ENCODE results near the gene EPS8.

The EPS8 gene

DNA sequence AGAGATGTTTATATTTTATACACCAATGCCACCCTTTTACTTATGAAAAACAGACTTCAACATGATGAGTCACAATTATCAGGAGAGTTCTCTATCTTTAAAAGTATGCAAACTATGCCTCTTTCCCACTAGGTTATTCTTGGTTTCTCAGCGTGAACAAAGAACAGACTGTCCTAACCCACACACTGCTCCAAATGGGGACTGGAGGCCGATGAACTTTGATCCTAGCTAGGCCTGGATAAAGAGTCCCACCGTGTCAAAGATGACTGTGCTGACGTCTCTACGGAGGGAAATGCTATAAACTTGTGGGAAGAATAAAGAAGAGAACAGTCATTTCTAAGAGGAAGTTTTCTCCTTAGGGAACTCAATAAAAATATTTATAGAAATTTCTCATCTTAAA, 160.1 kb downstream of the EPS8 start:
- Histone ChIP-seq H3K9ac (ENCODE audit: low read depth, low read length) (no peak overlapping the region), H3K27me3 (ENCODE audit: insufficient read depth, low read length, poor library complexity) (peaks cover 4% of the 10 kb centered on the region), H2AFZ (ENCODE audit: low read depth, low read length) (no peak overlapping the region), H4K20me1 (ENCODE audit: insufficient read depth, low read length) (no peaks in the 10 kb centered on the region), H3K4me1 (ENCODE audit: insufficient read depth, low read length) (no peaks in the 10 kb centered on the region), H3K4me2 (ENCODE audit: insufficient read depth, low read length) (no peak overlapping the region), H3K4me3 (ENCODE audit: low read depth in 1 of 2, low read length in 2 of 2) (no peak overlapping the region), H3K36me3 (ENCODE audit: insufficient read depth, low read length) (no peaks in the 10 kb centered on the region), H3K79me2 (ENCODE audit: insufficient read depth, low read length) (no peaks in the 10 kb centered on the region), H3K9me3 (ENCODE audit: insufficient read depth, low read length, severe bottlenecking) (no peaks in the 10 kb centered on the region), H3K27ac (ENCODE audit: low read length) (no peak overlapping the region)
- no peak for ATAC-seq (ENCODE audit: insufficient read depth, low read depth)
- no peak for DNase-seq
- TF ChIP-seq, protein P1, sequence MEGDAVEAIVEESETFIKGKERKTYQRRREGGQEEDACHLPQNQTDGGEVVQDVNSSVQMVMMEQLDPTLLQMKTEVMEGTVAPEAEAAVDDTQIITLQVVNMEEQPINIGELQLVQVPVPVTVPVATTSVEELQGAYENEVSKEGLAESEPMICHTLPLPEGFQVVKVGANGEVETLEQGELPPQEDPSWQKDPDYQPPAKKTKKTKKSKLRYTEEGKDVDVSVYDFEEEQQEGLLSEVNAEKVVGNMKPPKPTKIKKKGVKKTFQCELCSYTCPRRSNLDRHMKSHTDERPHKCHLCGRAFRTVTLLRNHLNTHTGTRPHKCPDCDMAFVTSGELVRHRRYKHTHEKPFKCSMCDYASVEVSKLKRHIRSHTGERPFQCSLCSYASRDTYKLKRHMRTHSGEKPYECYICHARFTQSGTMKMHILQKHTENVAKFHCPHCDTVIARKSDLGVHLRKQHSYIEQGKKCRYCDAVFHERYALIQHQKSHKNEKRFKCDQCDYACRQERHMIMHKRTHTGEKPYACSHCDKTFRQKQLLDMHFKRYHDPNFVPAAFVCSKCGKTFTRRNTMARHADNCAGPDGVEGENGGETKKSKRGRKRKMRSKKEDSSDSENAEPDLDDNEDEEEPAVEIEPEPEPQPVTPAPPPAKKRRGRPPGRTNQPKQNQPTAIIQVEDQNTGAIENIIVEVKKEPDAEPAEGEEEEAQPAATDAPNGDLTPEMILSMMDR (IDR thresholded peaks at IDR 0.05; ENCODE audit: borderline replicate concordance, extremely low read depth, low read length, poor library complexity, severe bottlenecking) = no peak
- TF ChIP-seq EZH2 (IDR thresholded peaks at IDR 0.05; ENCODE audit: borderline replicate concordance, low read depth, low read length, severe bottlenecking) = no peak

- ATAC-seq (ENCODE audit: insufficient read depth, low read depth) (no peak), DNase-seq (no peak)
- Histone ChIP-seq H3K27me3 (ENCODE audit: insufficient read depth, low read length, poor library complexity) (no peaks in the 10 kb centered on the region), H3K79me2 (ENCODE audit: insufficient read depth, low read length) (no peaks in the 10 kb centered on the region), H3K4me1 (ENCODE audit: insufficient read depth, low read length) (no peaks in the 10 kb centered on the region), H3K4me3 (ENCODE audit: low read depth in 1 of 2, low read length in 2 of 2) (no peak overlapping the region), H3K4me2 (ENCODE audit: insufficient read depth, low read length) (no peak overlapping the region), H2AFZ (ENCODE audit: low read depth, low read length) (no peak overlapping the region), H3K27ac (ENCODE audit: low read length) (no peak overlapping the region), H3K9ac (ENCODE audit: low read depth, low read length) (no peak overlapping the region), H3K36me3 (ENCODE audit: insufficient read depth, low read length) (no peaks in the 10 kb centered on the region), H3K9me3 (ENCODE audit: insufficient read depth, low read length, severe bottlenecking) (no peaks in the 10 kb centered on the region), H4K20me1 (ENCODE audit: insufficient read depth, low read length) (no peaks in the 10 kb centered on the region)
- TF ChIP-seq EZH2 (IDR thresholded peaks at IDR 0.05; ENCODE audit: borderline replicate concordance, low read depth, low read length, severe bottlenecking) = no peak
- TF ChIP-seq, protein P1 (IDR thresholded peaks at IDR 0.05; ENCODE audit: borderline replicate concordance, extremely low read depth, low read length, poor library complexity, severe bottlenecking) = no peak
Measured at GRCh38 chr12:15627995-15628945, 160.9 kb downstream of the EPS8 start.

- DNase-seq = no peak
- ATAC-seq (ENCODE audit: insufficient read depth, low read depth) = no peak
- no peak overlapping the region for H3K4me2 ChIP-seq (ENCODE audit: insufficient read depth, low read length)
Measured at GRCh38 chr12:15625075-15625474, 164.1 kb downstream of the EPS8 start.

More at GRCh38 chr12:15625075-15625474, 164.1 kb downstream of the EPS8 start:
- no peak overlapping the region for H3K27ac ChIP-seq (ENCODE audit: low read length)
- H2AFZ ChIP-seq (ENCODE audit: low read depth, low read length) = no peak overlapping the region
- TF ChIP-seq EZH2 (IDR thresholded peaks at IDR 0.05; ENCODE audit: borderline replicate concordance, low read depth, low read length, severe bottlenecking) = no peak
- TF ChIP-seq, protein P1 (IDR thresholded peaks at IDR 0.05; ENCODE audit: borderline replicate concordance, extremely low read depth, low read length, poor library complexity, severe bottlenecking) = no peak
- no peak overlapping the region for H3K4me3 ChIP-seq (ENCODE audit: low read depth in 1 of 2, low read length in 2 of 2)
- no peaks in the 10 kb centered on the region for H3K9me3 ChIP-seq (ENCODE audit: insufficient read depth, low read length, severe bottlenecking)
- no peaks in the 10 kb centered on the region for H4K20me1 ChIP-seq (ENCODE audit: insufficient read depth, low read length)
- no peaks in the 10 kb centered on the region for H3K79me2 ChIP-seq (ENCODE audit: insufficient read depth, low read length)
- no peaks in the 10 kb centered on the region for H3K36me3 ChIP-seq (ENCODE audit: insufficient read depth, low read length)
- H3K4me1 ChIP-seq (ENCODE audit: insufficient read depth, low read length) = no peaks in the 10 kb centered on the region
- H3K9ac ChIP-seq (ENCODE audit: low read depth, low read length) = no peak overlapping the region
- H3K27me3 ChIP-seq (ENCODE audit: insufficient read depth, low read length, poor library complexity) = no peaks in the 10 kb centered on the region

Measured in DND-41 (cell line).